ENCODE data around the gene PDLIM1. TPM values are rescaled to one million over a fixed set of nuclear protein-coding genes. Genes with fewer than 3 reads are reported as not detected.

The PDLIM1 gene
- total and polyA plus RNA-seq, 2 of the 13 experiments (the other 11 are each of a cell fraction or from before 2014, with no cell fraction given), result 119 to 123 TPM

- TF ChIP-seq PPARG (CRISPR knock-in tag; conservative IDR thresholded peaks at IDR 0.05) (peak; percentile 95), ZSCAN29 (CRISPR knock-in tag; conservative IDR thresholded peaks at IDR 0.05) (no peak), ZNF567 (CRISPR knock-in tag; IDR thresholded peaks at IDR 0.05; ENCODE audit: borderline replicate concordance) (no peak), ZNF629 (CRISPR knock-in tag; conservative IDR thresholded peaks at IDR 0.05) (no peak), HNRNPH1 (optimal IDR thresholded peaks at IDR 0.05; ENCODE audit: low read depth, low read length) (no peak), NR2F2 (IDR thresholded peaks at IDR 0.05; ENCODE audit: borderline replicate concordance, low read depth) (0 out of 2 replicates have a peak, but pooled peaks have one; percentile 18), PCBP2 (optimal IDR thresholded peaks at IDR 0.05; ENCODE audit: low read depth, low read length, poor library complexity, severe bottlenecking) (no peak), GATAD1 (CRISPR knock-in tag; IDR thresholded peaks at IDR 0.05) (no peak), FOXA3 (CRISPR knock-in tag; IDR thresholded peaks at IDR 0.05) (0 out of 2 replicates have a peak, but pooled peaks have one; percentile 30), RARA (CRISPR knock-in tag; IDR thresholded peaks at IDR 0.05) (0 out of 2 replicates have a peak, but pooled peaks have one; percentile 28), TBL1XR1 (IDR thresholded peaks at IDR 0.05; ENCODE audit: borderline replicate concordance, low read length, partially characterized antibody) (no peak), ZNF883 (CRISPR knock-in tag; IDR thresholded peaks at IDR 0.05; ENCODE audit: not compliant biosample characterization) (no peak), ZNF317 (CRISPR knock-in tag; IDR thresholded peaks at IDR 0.05) (no peak), SAP130 (CRISPR knock-in tag; IDR thresholded peaks at IDR 0.05; ENCODE audit: low read depth) (peak; percentile 45; the same call in 1 of the 2 replicates), FOXP1 (IDR thresholded peaks at IDR 0.05) (no peak), FOXP1 (CRISPR knock-in tag; IDR thresholded peaks at IDR 0.05) (no peak), RCOR2 (CRISPR knock-in tag; IDR thresholded peaks at IDR 0.05) (peak; percentile 42; the same call in 1 of the 2 replicates), ZNF572 (CRISPR knock-in tag; IDR thresholded peaks at IDR 0.05) (no peak), ZNF782 (CRISPR knock-in tag; IDR thresholded peaks at IDR 0.05; ENCODE audit: borderline replicate concordance) (no peak), MXD4 (CRISPR knock-in tag; IDR thresholded peaks at IDR 0.05) (no peak), TAF1 (CRISPR knock-in tag; IDR thresholded peaks at IDR 0.05) (no peak), ZNF251 (CRISPR knock-in tag; IDR thresholded peaks at IDR 0.05) (no peak), ZNF367 (CRISPR knock-in tag; IDR thresholded peaks at IDR 0.05; ENCODE audit: borderline replicate concordance) (no peak), ZNF678 (CRISPR knock-in tag; IDR thresholded peaks at IDR 0.05) (no peak)
- TF ChIP-seq, protein P1, sequence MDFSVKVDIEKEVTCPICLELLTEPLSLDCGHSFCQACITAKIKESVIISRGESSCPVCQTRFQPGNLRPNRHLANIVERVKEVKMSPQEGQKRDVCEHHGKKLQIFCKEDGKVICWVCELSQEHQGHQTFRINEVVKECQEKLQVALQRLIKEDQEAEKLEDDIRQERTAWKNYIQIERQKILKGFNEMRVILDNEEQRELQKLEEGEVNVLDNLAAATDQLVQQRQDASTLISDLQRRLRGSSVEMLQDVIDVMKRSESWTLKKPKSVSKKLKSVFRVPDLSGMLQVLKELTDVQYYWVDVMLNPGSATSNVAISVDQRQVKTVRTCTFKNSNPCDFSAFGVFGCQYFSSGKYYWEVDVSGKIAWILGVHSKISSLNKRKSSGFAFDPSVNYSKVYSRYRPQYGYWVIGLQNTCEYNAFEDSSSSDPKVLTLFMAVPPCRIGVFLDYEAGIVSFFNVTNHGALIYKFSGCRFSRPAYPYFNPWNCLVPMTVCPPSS (IDR thresholded peaks at IDR 0.05), result no peak
- TF ChIP-seq, protein P2, sequence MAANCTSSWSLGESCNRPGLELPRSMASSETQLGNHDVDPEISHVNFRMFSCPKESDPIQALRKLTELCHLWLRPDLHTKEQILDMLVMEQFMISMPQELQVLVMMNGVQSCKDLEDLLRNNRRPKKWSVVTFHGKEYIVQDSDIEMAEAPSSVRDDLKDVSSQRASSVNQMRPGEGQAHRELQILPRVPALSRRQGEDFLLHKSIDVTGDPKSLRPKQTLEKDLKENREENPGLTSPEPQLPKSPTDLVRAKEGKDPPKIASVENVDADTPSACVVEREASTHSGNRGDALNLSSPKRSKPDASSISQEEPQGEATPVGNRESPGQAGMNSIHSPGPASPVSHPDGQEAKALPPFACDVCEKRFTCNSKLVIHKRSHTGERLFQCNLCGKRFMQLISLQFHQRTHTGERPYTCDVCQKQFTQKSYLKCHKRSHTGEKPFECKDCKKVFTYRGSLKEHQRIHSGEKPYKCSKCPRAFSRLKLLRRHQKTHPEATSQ (CRISPR knock-in tag; IDR thresholded peaks at IDR 0.05; ENCODE audit: borderline replicate concordance), result no peak
Measured at GRCh38 chr10:95262763-95263518, 27.9 kb downstream of the PDLIM1 start (continued).
